K562 (cell line): ENCODE results near the gene PTPN11. TPM values are rescaled to one million over a fixed set of nuclear protein-coding genes. Genes with fewer than 3 reads are reported as not detected.

Source experiments
- ATAC-seq: fragments of 200-7000 bp; cut with Tn5 transposase; 3 replicates; pipeline ENCODE4 v1.9.1; 2020; ENCODE audit warnings: moderate library complexity
- BruUV-seq: library from RNA; stranded (reverse); fragments of 400-500 nt; replicated peaks from 2 replicates; lab custom pipeline; 2021; lab: Mats Ljungman, UMichigan
- CTCF ChIA-PET: fragments of 300-600 bp; formaldehyde crosslinking; extraction: SDS; loops from one replicate; lab custom pipeline; 2021; ENCODE audit warnings: low intra/inter-chr PET ratio; lab: Yijun Ruan, JAX
- POLR2A ChIA-PET: fragments of 300-600, 350-650 bp; sonication (Branson Sonifier 250); formaldehyde crosslinking; extraction: SDS; loops from one replicate; lab custom pipeline; 2021; ENCODE audit warnings: antibody characterized with exemption, inconsistent platforms; lab: Yijun Ruan, JAX
- DNase-seq, 4 experiments: peaks; one replicate each; pipeline versions ENCODE4 v3.0.0 to v3.0.0-alpha.2; 2011 to 2018; ENCODE audit warnings: low spot score in 3 of 4, mixed read lengths in 3 of 4; ENCODE audit errors: extremely low read depth in 1 of 4
- FAIRE-seq: peaks from 2 replicates; lab custom pipeline; 2011; peaks lifted over from hg19 to GRCh38; lab: Jason Lieb, UNC
- H2AFZ ChIP-seq: 2 replicates; pipeline ENCODE4 v1.6.0; 2011; ENCODE audit warnings: low read depth, low read length, control low read depth, inconsistent platforms
- H3K27ac ChIP-seq: fragments of 200-600 bp; 3 replicates; pipeline ENCODE4 v1.8.0; 2011; ENCODE audit warnings: low read depth, mild to moderate bottlenecking, control low read depth, inconsistent platforms, low read length, moderate library complexity, mixed read lengths; ENCODE audit errors: extremely low read depth
- H3K27me3 ChIP-seq, 2 experiments: fragments of 300-600 bp in 1 of 2; 2 replicates in 1 of 2; 3 replicates in 1 of 2; pipeline versions ENCODE4 v1.6.0 to v1.8.0; 2011; ENCODE audit warnings: inconsistent platforms in 2 of 2, low read length in 2 of 2, mild to moderate bottlenecking in 1 of 2, mixed read lengths in 1 of 2, moderate library complexity in 1 of 2; ENCODE audit not compliant: control insufficient read depth in 2 of 2, insufficient read depth in 2 of 2
- H3K36me3 ChIP-seq: fragments of 300-600 bp; 3 replicates; pipeline ENCODE4 v1.8.0; 2011; ENCODE audit warnings: mild to moderate bottlenecking, low read length, inconsistent platforms; ENCODE audit not compliant: control insufficient read depth, insufficient read depth
- H3K4me1 ChIP-seq, 2 experiments: fragments of 200-600 bp in 1 of 2; replicated peaks in 1 of 2; 2 replicates in 1 of 2; 3 replicates in 1 of 2; pipeline versions ENCODE4 v1.5.1 to v1.8.0; 2011; ENCODE audit warnings: inconsistent platforms in 2 of 2, low read length in 2 of 2, mild to moderate bottlenecking in 1 of 2, mixed read lengths in 1 of 2, moderate library complexity in 1 of 2; ENCODE audit not compliant: control insufficient read depth in 2 of 2, insufficient read depth in 2 of 2
- H3K4me2 ChIP-seq: 2 replicates; pipeline ENCODE4 v1.6.1; 2011; ENCODE audit warnings: low read length, control low read depth, inconsistent platforms, mixed read lengths; ENCODE audit not compliant: insufficient read depth
- H3K4me3 ChIP-seq: fragments of 200-600 bp; sonication (generic), shearing (Covaris generic); 2 replicates; pipeline ENCODE4 v1.5.1; 2016; ENCODE audit warnings: control low read depth, inconsistent platforms
- H3K79me2 ChIP-seq: fragments of 200-600 bp; 3 replicates; pipeline ENCODE4 v1.8.0; 2011; ENCODE audit warnings: low read length, inconsistent platforms; ENCODE audit not compliant: control insufficient read depth, insufficient read depth
- H3K9ac ChIP-seq, 2 experiments: 2 replicates each; pipeline versions ENCODE4 v1.6.0 to v1.6.1; 2011; ENCODE audit warnings: low read depth in 2 of 2, low read length in 2 of 2, control low read depth in 1 of 2, inconsistent platforms in 1 of 2, mild to moderate bottlenecking in 1 of 2, mixed read lengths in 1 of 2; ENCODE audit not compliant: insufficient read depth in 1 of 2
- H3K9me1 ChIP-seq: one replicate; pipeline ENCODE4 v1.6.0; 2011; ENCODE audit warnings: inconsistent platforms, mild to moderate bottlenecking, low read length, moderate library complexity; ENCODE audit not compliant: control insufficient read depth, insufficient read depth
- H3K9me3 ChIP-seq: replicated peaks from 2 replicates; pipeline ENCODE4 v1.5.1; 2011; ENCODE audit warnings: low read depth, low read length, inconsistent platforms; ENCODE audit not compliant: control insufficient read depth, insufficient read depth
- H4K20me1 ChIP-seq: replicated peaks from 2 replicates; pipeline ENCODE4 v1.6.1; 2011; ENCODE audit warnings: low read length, inconsistent platforms, mixed read lengths; ENCODE audit not compliant: control insufficient read depth, insufficient read depth
- CBX5 ChIP-seq: IDR thresholded peaks from 2 replicates; pipeline ENCODE4 v1.6.1; 2014; ENCODE audit warnings: low read depth, borderline replicate concordance
- ILK ChIP-seq: fragments of 450-650 bp; IDR thresholded peaks from 2 replicates; pipeline ENCODE4 v1.6.1; 2016; ENCODE audit warnings: missing genetic modification characterization, low read depth, mild to moderate bottlenecking, missing compliant biosample characterization, moderate library complexity, borderline replicate concordance
- NFIX ChIP-seq: fragments of 250-450 bp; sonication (Bioruptor Pico); IDR thresholded peaks from 2 replicates; pipeline ENCODE4 v1.4.0; 2020; ENCODE audit warnings: low read depth, mild to moderate bottlenecking, moderate library complexity
- TAF1 ChIP-seq: IDR thresholded peaks from 2 replicates; pipeline ENCODE4 v1.6.1; 2011; ENCODE audit warnings: mild to moderate bottlenecking, low read length, moderate library complexity; ENCODE audit not compliant: insufficient read depth, control insufficient read depth, severe bottlenecking; ENCODE audit errors: extremely low read depth
- TAL1 ChIP-seq: fragments of 450-650 bp; IDR thresholded peaks from 2 replicates; pipeline ENCODE4 v1.6.1; 2016; ENCODE audit warnings: mild to moderate bottlenecking
- TEAD2 ChIP-seq: fragments of 450-650 bp; IDR thresholded peaks from 2 replicates; pipeline ENCODE4 v1.6.1; 2016; ENCODE audit warnings: missing genetic modification characterization, control low read depth, missing compliant biosample characterization
- TFAP4 ChIP-seq: sonication (generic); formaldehyde crosslinking; IDR thresholded peaks from 2 replicates; pipeline ENCODE4 v1.8.0; 2022; ENCODE audit warnings: missing genetic modification reagents, mild to moderate bottlenecking, moderate library complexity, borderline replicate concordance
- XRCC3 ChIP-seq: fragments of 450-650 bp; IDR thresholded peaks from 2 replicates; pipeline ENCODE4 v1.6.1; 2017; ENCODE audit warnings: mild to moderate bottlenecking, moderate library complexity
- WGBS: fragments of 100-300 bp; shearing (Covaris generic); methylation state at CpG from one replicate; pipeline ENCODE4 v1.1.6; 2016; ENCODE audit warnings: low coverage, mixed read lengths; ENCODE audit not compliant: insufficient coverage; ENCODE audit errors: missing lambda C conversion rate; 5-methylcytosine and 5-hydroxymethylcytosine counted together
- in situ Hi-C: fragments of 300-500 bp; cut with MboI; formaldehyde crosslinking; loops from 4 replicates; pipeline ENCODE4 v1.15.0; 2018; ENCODE audit warnings: inconsistent platforms, mixed read lengths
- intact Hi-C: fragments of 100-400 bp; cut with micrococcal nuclease; formaldehyde crosslinking; loops from 2 replicates; pipeline ENCODE4 v1.14.2; 2022
- polyA plus RNA-seq, 8 experiments: library from polyadenylated mRNA; depleted of rRNA in 4 of 8; stranded (reverse) in 5 of 8; unstranded in 3 of 8; fragments of >200 nt; fragmentation: Nextera tagmentation in 2 of 8; fragmentation: Illumina TruSeq in 1 of 8; extraction: Ambion mirVana in 2 of 8; extraction: Trizol in 1 of 8; gene quantifications; 2 replicates each; pipeline versions ENCODE4 v1.2.1 to v1.2.3, GENCODE V29; 2011 to 2014; ENCODE audit warnings: inconsistent platforms in 1 of 8, missing spikeins in 1 of 8
- total RNA-seq, 7 experiments: library from RNA; depleted of rRNA in 6 of 7; stranded (reverse); fragments of >200 nt in 6 of 7; fragmentation: Illumina TruSeq in 2 of 7; extraction: Trizol in 2 of 7; gene quantifications; 2 replicates each; pipeline versions ENCODE4 v1.2.1 to v1.2.3, GENCODE V29; 2011 to 2021; ENCODE audit warnings: low replicate concordance in 1 of 7

Gene PTPN11
- total and polyA plus RNA-seq, 9 of the 15 experiments (the other 6 are each of a cell fraction or from before 2014, with no cell fraction given) = 22.5 to 126 (median 79.7) TPM

- no peak for DNase-seq
- Histone ChIP-seq H3K79me2 (no peaks in the 10 kb centered on the region), H3K4me3 (no peak overlapping the region), H3K9me1 (no peaks in the 10 kb centered on the region), H3K9ac (no peak overlapping the region; a peak in 1 of 4 replicates), H3K36me3 (peaks cover 66% of the 10 kb centered on the region; the same call in 2 of the 3 replicates), H2AFZ (no peak overlapping the region), H3K9me3 (no peaks in the 10 kb centered on the region), H3K27me3 (no peaks in the 10 kb centered on the region), H3K27ac (no peak overlapping the region), H3K4me1 (no peaks in the 10 kb centered on the region), H3K4me2 (no peak overlapping the region), H4K20me1 (0 out of 2 replicates have a peak, but pooled peaks cover 2% of the 10 kb centered on the region)
- in situ Hi-C loops (no loop called here), intact Hi-C loops (no loop called here)
- ATAC-seq = no peak
- no peak for FAIRE-seq
- ChIA-PET POLR2A (no interaction called here), CTCF (no interaction called here)
- BruUV-seq = no TSS peak
- TF ChIP-seq TAL1 (no peak), XRCC3 (no peak), TAF1 (no peak), ILK (tag) (no peak), NFIX (CRISPR knock-in tag) (no peak), TFAP4 (CRISPR knock-in tag) (no peak), TEAD2 (tag) (no peak), CBX5 (no peak)
- 82% methylated on average over 4 of the region's 4 CpGs for WGBS
Measured at GRCh38 chr12:112503512-112503911, 84.8 kb downstream of the PTPN11 start.
